GM12878 (cell line): ENCODE data around the gene NFS1.

Experiments used
- DPF2 ChIP-seq: fragments of 450-650 bp; IDR thresholded peaks from 2 replicates; pipeline ENCODE4 v1.6.1; 2017; ENCODE audit warnings: mild to moderate bottlenecking
- E2F4 ChIP-seq: IDR thresholded peaks from 2 replicates; pipeline ENCODE4 v1.6.1; 2012; ENCODE audit warnings: low read depth, low read length, improper control_type of control experiment
- HDAC6 ChIP-seq: fragments of 200-600 bp; sonication (generic); IDR thresholded peaks from one replicate; pipeline ENCODE4 v1.8.0; 2017; ENCODE audit warnings: antibody characterized with exemption; ENCODE audit not compliant: unreplicated experiment
- KDM1A ChIP-seq: fragments of 200-600 bp; sonication (generic); IDR thresholded peaks from 2 replicates; pipeline ENCODE4 v1.6.1; 2016; ENCODE audit warnings: borderline replicate concordance
- MTA3 ChIP-seq: IDR thresholded peaks from 2 replicates; pipeline ENCODE4 v1.6.1; 2012; ENCODE audit warnings: low read length, inconsistent platforms, borderline replicate concordance
- NR2C1 ChIP-seq: fragments of 450-650 bp; IDR thresholded peaks from 2 replicates; pipeline ENCODE4 v1.6.1; 2017; ENCODE audit warnings: antibody characterized with exemption, mild to moderate bottlenecking, moderate library complexity
- POLR2AphosphoS5 ChIP-seq: IDR thresholded peaks from 2 replicates; pipeline ENCODE4 v1.6.1; 2011; ENCODE audit warnings: mild to moderate bottlenecking, low read length, inconsistent platforms
- TF ChIP-seq, protein P1 (sequence below), 3 experiments: IDR thresholded peaks in 2 of 3; conservative IDR thresholded peaks in 1 of 3; 2 replicates each; pipeline ENCODE4 v1.5.1; 2011; ENCODE audit warnings: low read depth in 3 of 3, low read length in 3 of 3, mild to moderate bottlenecking in 3 of 3, control low read depth in 2 of 3, moderate library complexity in 2 of 3, inconsistent platforms in 1 of 3, mixed read lengths in 1 of 3; ENCODE audit not compliant: control insufficient read depth in 2 of 3, insufficient read depth in 1 of 3; ENCODE audit errors: extremely low read depth in 1 of 3

DNA sequence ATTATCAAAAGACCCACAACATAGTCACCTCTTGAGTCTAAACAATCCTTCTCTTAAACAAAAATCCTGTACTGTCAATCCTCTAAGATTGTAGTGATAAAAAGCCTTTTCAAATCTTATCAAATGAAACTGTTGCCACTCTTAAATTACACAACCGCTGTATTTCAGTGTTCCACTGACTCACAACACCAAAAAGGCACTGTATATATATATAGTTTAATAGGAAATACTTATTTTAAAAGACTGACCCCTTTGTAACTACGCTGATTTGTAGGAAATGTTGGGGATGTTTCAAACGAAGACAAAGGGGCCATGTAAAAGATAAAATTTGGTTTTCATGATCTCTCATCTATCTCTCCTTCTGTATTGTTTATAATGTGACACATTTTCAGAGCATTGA, 48.5 kb downstream of the NFS1 start:
- TF ChIP-seq E2F4 (no peak), KDM1A (no peak), NR2C1 (no peak), DPF2 (no peak), MTA3 (no peak), POLR2AphosphoS5 (no peak), HDAC6 (no peak)
- TF ChIP-seq, protein P1, sequence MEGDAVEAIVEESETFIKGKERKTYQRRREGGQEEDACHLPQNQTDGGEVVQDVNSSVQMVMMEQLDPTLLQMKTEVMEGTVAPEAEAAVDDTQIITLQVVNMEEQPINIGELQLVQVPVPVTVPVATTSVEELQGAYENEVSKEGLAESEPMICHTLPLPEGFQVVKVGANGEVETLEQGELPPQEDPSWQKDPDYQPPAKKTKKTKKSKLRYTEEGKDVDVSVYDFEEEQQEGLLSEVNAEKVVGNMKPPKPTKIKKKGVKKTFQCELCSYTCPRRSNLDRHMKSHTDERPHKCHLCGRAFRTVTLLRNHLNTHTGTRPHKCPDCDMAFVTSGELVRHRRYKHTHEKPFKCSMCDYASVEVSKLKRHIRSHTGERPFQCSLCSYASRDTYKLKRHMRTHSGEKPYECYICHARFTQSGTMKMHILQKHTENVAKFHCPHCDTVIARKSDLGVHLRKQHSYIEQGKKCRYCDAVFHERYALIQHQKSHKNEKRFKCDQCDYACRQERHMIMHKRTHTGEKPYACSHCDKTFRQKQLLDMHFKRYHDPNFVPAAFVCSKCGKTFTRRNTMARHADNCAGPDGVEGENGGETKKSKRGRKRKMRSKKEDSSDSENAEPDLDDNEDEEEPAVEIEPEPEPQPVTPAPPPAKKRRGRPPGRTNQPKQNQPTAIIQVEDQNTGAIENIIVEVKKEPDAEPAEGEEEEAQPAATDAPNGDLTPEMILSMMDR (IDR thresholded peaks at IDR 0.05 in 2 of 3, conservative IDR thresholded peaks at IDR 0.05 in 1 of 3; ENCODE audit: control insufficient read depth in 2 of 3, extremely low read depth in 1 of 3, insufficient read depth in 1 of 3, low read depth in 3 of 3, low read length in 3 of 3) = no peak
